ENCODE measurements around the gene ITPRID2.

- TF ChIP-seq, protein P1, sequence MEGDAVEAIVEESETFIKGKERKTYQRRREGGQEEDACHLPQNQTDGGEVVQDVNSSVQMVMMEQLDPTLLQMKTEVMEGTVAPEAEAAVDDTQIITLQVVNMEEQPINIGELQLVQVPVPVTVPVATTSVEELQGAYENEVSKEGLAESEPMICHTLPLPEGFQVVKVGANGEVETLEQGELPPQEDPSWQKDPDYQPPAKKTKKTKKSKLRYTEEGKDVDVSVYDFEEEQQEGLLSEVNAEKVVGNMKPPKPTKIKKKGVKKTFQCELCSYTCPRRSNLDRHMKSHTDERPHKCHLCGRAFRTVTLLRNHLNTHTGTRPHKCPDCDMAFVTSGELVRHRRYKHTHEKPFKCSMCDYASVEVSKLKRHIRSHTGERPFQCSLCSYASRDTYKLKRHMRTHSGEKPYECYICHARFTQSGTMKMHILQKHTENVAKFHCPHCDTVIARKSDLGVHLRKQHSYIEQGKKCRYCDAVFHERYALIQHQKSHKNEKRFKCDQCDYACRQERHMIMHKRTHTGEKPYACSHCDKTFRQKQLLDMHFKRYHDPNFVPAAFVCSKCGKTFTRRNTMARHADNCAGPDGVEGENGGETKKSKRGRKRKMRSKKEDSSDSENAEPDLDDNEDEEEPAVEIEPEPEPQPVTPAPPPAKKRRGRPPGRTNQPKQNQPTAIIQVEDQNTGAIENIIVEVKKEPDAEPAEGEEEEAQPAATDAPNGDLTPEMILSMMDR (IDR thresholded peaks at IDR 0.05; ENCODE audit: low read depth, low read length), result no peak
- TF ChIP-seq EZH2phosphoT487 (IDR thresholded peaks at IDR 0.05; ENCODE audit: low read depth), result no peak
These were observed 18.7 kb downstream of the ITPRID2 start for GRCh38 chr2:181910028-181910831.
